PFSK-1 (cell line): ENCODE measurements around the gene CHERP.

Source experiments
- FOXP2 ChIP-seq: optimal IDR thresholded peaks from 2 replicates; pipeline ENCODE3; 2011; ENCODE audit warnings: borderline replicate concordance, control low read depth, inconsistent platforms; ENCODE audit not compliant: insufficient read depth; ENCODE audit errors: extremely low read length, extremely low read depth
- POLR2AphosphoS5 ChIP-seq: IDR thresholded peaks from 2 replicates; pipeline ENCODE4 v1.6.1; 2012; ENCODE audit warnings: low read depth, mild to moderate bottlenecking, control low read depth, low read length, moderate library complexity
- REST ChIP-seq, 2 experiments: IDR thresholded peaks; 2 replicates each; pipeline versions ENCODE4 v1.6.1 to v1.8.0; 2011 to 2012; ENCODE audit warnings: low read depth in 2 of 2, low read length in 2 of 2, control low read depth in 1 of 2, inconsistent platforms in 1 of 2, mild to moderate bottlenecking in 1 of 2, moderate library complexity in 1 of 2; ENCODE audit not compliant: insufficient read depth in 1 of 2
- SIN3A ChIP-seq: IDR thresholded peaks from 2 replicates; pipeline ENCODE4 v1.6.1; 2012; ENCODE audit warnings: mild to moderate bottlenecking, low read length, moderate library complexity, borderline replicate concordance; ENCODE audit not compliant: insufficient read depth
- TAF1 ChIP-seq: IDR thresholded peaks from 2 replicates; pipeline ENCODE4 v1.6.1; 2012; ENCODE audit warnings: low read length, control low read depth, borderline replicate concordance; ENCODE audit not compliant: insufficient read depth

The CHERP gene

GRCh38 chr19:16530540-16531379, 11.5 kb downstream of the CHERP start:
- TF ChIP-seq TAF1 (no peak), REST (IDR thresholded peaks at IDR 0.05; ENCODE audit: insufficient read depth in 1 of 2, low read depth in 2 of 2, low read length in 2 of 2) (no peak), FOXP2 (no peak), SIN3A (no peak), POLR2AphosphoS5 (no peak)

- TF ChIP-seq POLR2AphosphoS5 (no peak), FOXP2 (no peak), REST (IDR thresholded peaks at IDR 0.05; ENCODE audit: insufficient read depth in 1 of 2, low read depth in 2 of 2, low read length in 2 of 2) (no peak), SIN3A (no peak), TAF1 (no peak)
These were observed 12.6 kb downstream of the CHERP start for GRCh38 chr19:16529466-16530144.

DNA sequence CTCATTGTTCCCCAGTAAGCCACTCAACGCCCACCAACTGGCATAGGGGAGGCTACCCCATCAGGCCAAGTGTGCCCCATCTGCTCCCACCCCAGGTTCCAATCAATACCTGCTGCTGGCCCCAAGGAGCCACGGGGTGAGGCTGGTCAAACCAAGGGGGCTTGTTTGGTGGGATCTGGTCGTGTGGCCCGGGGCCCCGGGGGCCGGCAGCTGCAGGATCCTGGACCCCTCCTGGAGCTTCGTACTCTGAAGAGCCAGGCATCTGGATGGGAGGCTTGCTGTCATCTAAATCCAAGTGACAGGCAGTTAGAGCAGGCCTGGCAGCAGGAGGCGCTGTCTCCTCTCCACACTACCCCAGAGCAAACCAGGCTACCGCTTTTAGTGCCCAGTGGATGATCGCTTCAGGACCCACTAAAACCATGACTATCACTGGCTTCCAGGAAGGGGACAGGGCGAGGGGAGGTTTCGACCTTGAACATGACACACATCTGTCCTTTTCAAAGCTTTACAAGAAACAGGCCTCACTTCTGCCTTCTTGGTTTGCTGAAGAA, 14.2 kb downstream of the CHERP start:
- TF ChIP-seq FOXP2 (no peak), POLR2AphosphoS5 (no peak), SIN3A (no peak), REST (IDR thresholded peaks at IDR 0.05; ENCODE audit: insufficient read depth in 1 of 2, low read depth in 2 of 2, low read length in 2 of 2) (no peak), TAF1 (no peak)

GRCh38 chr19:16527334-16527935, 14.8 kb downstream of the CHERP start:
- TF ChIP-seq REST (IDR thresholded peaks at IDR 0.05; ENCODE audit: insufficient read depth in 1 of 2, low read depth in 2 of 2, low read length in 2 of 2) (no peak), TAF1 (no peak), SIN3A (no peak), FOXP2 (no peak), POLR2AphosphoS5 (no peak)
